ENCODE measurements around the gene SLC16A2.
"Not testable (repeated sequence)": the region's sequence is repeated elsewhere in the genome, so short reads cannot be mapped to it uniquely, and the experiment has no call there.

SLC16A2 gene

DNA sequence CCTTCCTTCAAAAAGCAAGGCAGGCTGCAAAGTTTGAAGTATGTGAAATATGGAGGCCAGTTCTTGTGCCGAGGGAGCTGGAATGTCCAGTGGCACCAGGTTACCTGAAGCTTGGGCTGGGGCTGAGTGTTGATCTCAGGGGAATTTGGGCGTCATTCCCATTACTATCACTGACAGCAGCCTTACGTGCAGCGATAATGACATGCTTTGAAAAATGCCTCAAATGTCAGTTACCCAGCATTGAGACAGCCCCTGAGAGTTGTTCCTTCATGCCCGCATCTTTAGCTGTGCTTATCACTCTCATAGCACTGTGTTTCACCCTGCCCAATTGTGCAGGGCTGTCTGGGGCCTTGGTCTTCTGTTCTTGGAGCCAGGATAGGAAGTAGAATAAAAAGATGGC, 27.4 kb downstream of the SLC16A2 start:
- no peak for DNase-seq

- no peak for DNase-seq
Measured at GRCh38 chrX:74449322-74449936, 28.1 kb downstream of the SLC16A2 start.

DNA sequence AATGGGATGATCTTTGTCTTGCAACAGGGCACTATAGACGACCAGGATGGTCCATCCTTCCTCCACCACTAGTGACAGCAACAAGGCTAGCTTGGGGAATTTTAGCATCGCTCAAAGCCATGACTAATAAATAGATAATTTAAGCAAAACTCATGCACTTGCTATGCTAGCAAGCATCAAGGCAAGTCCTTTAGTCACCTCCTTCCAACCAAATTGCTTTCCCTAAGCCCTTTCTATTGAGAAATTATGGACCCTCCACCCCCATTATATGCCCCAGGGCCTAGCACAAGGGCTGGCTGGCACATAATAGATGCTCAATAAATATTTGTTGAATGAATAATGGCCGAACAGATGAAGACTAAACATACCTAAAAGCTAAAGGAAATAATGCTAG, 28.6 kb downstream of the SLC16A2 start:
- DNase-seq, result no peak

- no peak for DNase-seq
Measured at GRCh38 chrX:74450803-74451449, 29.6 kb downstream of the SLC16A2 start.

- DNase-seq, result no peak
Measured at GRCh38 chrX:74451450-74452198, 30.3 kb downstream of the SLC16A2 start.

- no peak for DNase-seq
Measured at GRCh38 chrX:74452199-74452481, 30.8 kb downstream of the SLC16A2 start.

DNA sequence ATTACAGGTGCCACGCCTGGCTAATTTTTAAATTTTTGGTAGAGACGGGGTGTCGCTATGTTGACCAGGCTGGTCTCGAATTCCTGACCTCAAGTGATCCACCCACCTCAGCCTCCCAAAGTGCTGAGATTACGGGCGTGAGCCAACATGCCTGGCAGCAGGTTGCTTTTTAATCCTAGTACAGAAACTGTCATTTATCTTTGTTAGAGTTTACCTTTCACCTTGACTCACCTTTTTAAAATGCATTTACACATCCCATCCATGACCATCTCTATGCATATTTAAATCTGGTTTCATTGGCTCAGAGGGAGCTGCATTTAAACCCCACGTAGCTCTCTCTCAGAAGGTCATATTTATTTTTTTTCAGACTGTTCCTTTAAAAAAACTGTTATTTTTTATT, 31.9 kb downstream of the SLC16A2 start:
- no peak for DNase-seq

DNA sequence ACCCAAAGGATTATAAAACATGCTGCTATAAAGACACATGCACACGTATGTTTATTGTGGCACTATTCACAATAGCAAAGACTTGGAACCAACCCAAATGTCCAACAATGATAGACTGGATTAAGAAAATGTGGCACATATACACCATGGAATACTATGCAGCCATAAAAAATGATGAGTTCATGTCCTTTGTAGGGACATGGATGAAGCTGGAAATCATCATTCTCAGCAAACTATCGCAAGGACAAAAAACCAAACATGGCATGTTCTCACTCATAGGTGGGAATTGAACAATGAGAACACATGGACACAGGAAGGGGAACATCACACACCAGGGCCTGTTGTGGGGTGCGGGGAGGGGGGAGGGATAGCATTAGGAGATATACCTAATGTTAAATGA, 32.9 kb downstream of the SLC16A2 start:
- DNase-seq, result not testable (repeated sequence)

GRCh38 chrX:74458736-74459135, 37.4 kb downstream of the SLC16A2 start:
- DNase-seq, result no peak

DNA sequence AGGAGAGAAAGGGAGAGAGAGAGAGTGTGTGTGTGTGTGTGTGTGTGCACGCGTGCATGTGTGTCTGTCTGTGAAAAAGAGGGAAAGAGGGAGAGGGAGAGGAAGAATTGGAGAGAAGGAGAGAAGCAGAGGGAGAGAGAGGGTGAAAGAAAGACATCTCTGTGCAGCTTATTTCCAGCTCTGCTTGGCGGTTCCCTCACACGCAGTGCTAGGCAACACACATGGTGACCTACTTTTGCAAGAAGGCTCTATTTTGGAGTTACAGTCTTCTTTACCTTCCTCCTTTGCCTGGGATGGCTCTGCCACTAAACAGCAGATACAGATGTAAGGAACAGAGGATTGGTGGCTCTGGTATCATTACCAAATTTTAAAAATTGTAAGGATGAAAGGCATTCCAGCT, 40.1 kb downstream of the SLC16A2 start:
- no peak for DNase-seq

DNA sequence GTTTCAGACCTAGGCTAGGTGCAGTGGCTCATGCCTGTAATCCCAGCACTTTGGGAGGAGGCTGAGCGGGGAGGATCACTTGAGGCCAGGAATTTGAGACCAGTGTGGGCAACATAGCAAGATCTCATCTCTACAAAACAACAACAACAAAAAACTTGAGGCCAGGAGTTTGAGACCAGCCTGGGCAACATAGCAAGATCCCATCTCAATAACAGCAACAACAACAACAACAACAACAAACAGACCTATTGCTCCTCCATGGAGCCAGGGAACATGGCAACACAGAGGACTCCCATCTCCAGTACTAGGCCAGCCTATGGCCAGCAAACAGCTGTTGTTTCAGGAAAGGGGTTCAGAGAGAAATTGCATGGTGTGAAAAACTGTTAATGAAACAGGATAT, 43.4 kb downstream of the SLC16A2 start:
- DNase-seq, result no peak

GRCh38 chrX:74465424-74465823, 44.1 kb downstream of the SLC16A2 start:
- DNase-seq, result no peak

GRCh38 chrX:74467656-74468055, 46.4 kb downstream of the SLC16A2 start:
- DNase-seq, result no peak

DNA sequence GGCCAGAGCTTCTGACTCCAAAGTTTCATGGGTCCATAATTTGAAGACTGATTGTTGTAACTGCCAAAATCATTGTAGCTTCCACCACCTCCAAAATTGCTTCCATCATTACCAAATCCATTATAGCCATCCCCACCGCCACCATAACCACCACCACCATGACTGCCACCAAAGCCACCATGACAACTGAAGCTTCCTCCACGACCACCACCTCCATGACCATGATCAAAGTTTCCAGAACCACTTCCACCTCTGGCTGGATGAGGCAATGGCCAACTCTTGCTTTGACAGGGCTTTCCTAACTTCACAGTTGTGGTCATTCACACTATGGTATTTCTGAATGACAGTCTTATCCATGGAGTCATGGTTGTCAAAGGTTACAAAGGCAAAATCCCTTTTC, 51.8 kb downstream of the SLC16A2 start:
- not testable (repeated sequence) for DNase-seq

- DNase-seq, result no peak
Measured at GRCh38 chrX:74490247-74490646, 69.0 kb downstream of the SLC16A2 start.

DNA sequence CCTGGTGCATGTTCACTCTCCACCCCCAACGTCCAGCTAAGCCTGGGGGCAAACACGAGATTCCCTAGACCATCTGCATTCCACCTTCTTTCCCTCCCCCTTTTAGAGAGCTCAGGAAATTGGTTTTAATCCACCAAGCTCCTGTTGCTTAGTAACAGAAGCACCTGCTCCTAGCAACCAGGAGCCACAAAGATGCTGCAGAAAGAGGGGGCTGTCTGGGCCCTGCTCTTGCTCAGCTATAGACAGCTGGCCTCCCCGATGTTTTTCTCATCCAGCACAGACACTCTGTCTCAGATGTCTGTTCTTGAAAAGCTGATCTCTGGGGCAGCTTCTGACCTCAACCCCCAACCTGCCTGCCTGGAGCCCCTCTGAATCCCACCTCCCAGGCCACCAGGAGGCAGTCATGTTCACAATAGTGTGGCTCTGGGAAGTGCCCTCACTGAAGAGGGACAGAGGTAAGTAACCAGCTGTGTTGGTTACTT, 71.5 kb downstream of the SLC16A2 start:
- no peak for DNase-seq

- no peak for DNase-seq
Measured at GRCh38 chrX:74493806-74494205, 72.5 kb downstream of the SLC16A2 start.

DNA sequence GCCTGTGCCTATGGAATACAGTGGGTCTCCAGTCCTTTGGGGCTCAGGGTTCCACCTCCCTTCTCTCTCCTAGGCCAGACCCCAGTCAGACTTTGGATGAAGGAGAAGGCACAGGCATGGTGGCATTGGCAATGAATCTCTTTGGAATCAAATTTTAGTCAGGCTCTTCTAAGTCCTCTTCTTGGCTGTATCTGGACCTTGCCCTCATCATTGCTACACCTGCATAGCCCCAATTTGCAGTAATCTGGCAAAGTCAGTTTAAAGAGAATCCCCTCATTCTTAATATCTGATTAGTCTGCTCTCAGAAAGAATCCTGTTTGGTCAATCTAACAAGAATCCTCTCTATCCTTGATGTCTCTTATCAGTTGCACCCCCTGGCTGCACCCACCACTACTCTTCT, 77.6 kb downstream of the SLC16A2 start:
- no peak for DNase-seq

DNA sequence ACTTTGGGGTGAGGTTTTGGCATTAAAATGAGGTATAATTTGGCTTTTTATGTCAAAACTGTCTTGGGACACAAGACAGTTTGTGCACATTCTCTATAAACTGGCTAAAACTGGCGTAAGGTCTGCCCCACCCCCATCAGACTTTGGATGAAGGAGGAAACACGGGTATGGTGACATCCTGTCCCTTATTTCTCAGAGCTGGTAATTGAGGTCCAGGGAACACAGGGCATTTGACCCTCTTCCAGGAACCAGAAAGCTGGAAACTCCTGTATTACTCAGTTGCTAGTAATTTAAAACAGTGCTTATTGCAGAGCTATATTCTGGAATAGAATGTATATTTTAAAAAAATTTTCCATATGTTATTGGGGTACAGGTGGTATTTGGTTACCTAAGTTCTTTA, 78.8 kb downstream of the SLC16A2 start:
- DNase-seq, result no peak

DNA sequence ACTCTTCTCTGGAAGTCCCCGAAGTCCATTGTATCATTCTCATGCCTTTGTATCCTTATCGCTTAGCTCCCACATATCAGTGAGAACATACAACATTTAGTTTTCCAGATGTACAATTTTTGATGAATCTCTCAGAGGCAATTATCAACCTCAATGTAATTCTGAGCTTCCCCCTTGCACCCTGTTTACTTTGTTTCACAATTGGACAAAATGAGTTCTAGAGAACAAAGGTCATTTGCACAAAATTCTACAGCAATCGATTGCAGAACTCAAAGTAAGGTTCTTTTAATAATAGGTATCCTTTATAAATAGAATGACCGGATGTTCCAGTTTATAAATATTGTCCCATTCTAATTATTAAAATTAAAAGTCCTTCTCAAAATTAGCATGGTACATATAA, 79.3 kb downstream of the SLC16A2 start:
- DNase-seq, result no peak

DNA sequence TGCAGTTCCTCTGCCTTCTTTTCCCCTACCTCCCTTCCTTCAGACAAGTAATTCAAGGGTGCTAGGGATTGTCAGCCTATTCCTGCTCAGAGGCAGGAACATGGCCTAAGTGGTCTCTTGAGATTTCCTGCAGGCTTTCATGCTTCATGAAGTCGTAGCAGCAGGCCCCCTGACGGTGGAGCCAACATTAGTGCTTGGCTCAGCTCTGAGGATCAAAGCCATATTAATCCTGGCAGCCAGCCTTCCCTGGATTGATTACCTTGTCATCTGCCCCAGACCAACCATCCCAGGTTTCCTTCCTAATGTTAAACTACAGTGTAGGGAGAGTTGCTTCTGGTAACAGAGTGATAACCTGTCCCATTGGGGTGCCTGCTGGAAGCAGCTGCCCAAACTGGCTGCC, 84.1 kb downstream of the SLC16A2 start:
- DNase-seq, result no peak

- DNase-seq, result no peak
Measured at GRCh38 chrX:74506317-74507115, 85.2 kb downstream of the SLC16A2 start.

- no peak for DNase-seq
Measured at GRCh38 chrX:74507191-74507590, 85.9 kb downstream of the SLC16A2 start.

- DNase-seq, result no peak
Measured at GRCh38 chrX:74509989-74510388, 88.7 kb downstream of the SLC16A2 start.

All from CD4-positive, alpha-beta T cell treated with Interleukin-15 for 1 hour (primary cell).